GM11168 (cell line): ENCODE data around the gene TTLL5.

Source experiments
- in situ Hi-C: fragments of 300-500 bp; cut with MboI; formaldehyde crosslinking; loops from one replicate; pipeline ENCODE4 v1.12.0; 2022; ENCODE audit warnings: low sequenced_read_pairs; ENCODE audit not compliant: unreplicated experiment

Gene TTLL5

GRCh38 chr14:75773046-75773445, 112.0 kb downstream of the TTLL5 start:
- in situ Hi-C loops: no loop called here

- in situ Hi-C loops: no loop called here
These were observed 120.0 kb downstream of the TTLL5 start for GRCh38 chr14:75781096-75781495.

GRCh38 chr14:75783184-75783583, 122.1 kb downstream of the TTLL5 start:
- in situ Hi-C loops: no loop called here

GRCh38 chr14:75783602-75784313, 122.7 kb downstream of the TTLL5 start:
- in situ Hi-C loops: no loop called here

- in situ Hi-C loops: no loop called here
These were observed 123.3 kb downstream of the TTLL5 start for GRCh38 chr14:75784314-75784686.

GRCh38 chr14:75793806-75794205, 132.8 kb downstream of the TTLL5 start:
- in situ Hi-C loops: no loop called here

- in situ Hi-C loops: no loop called here
These were observed 133.6 kb downstream of the TTLL5 start for GRCh38 chr14:75794615-75795038.

- in situ Hi-C loops: no loop called here
These were observed 139.7 kb downstream of the TTLL5 start for GRCh38 chr14:75800792-75801191.

GRCh38 chr14:75802486-75802885, 141.4 kb downstream of the TTLL5 start:
- in situ Hi-C loops: no loop called here

GRCh38 chr14:75803765-75804164, 142.7 kb downstream of the TTLL5 start:
- in situ Hi-C loops: no loop called here

- in situ Hi-C loops: no loop called here
These were observed 143.7 kb downstream of the TTLL5 start for GRCh38 chr14:75804570-75805275.

- in situ Hi-C loops: no loop called here
These were observed 144.6 kb downstream of the TTLL5 start for GRCh38 chr14:75805646-75806045.

- in situ Hi-C loops: no loop called here
These were observed 145.3 kb downstream of the TTLL5 start for GRCh38 chr14:75806352-75806832.

GRCh38 chr14:75807667-75808360, 146.8 kb downstream of the TTLL5 start:
- in situ Hi-C loops: no loop called here

GRCh38 chr14:75811136-75811829, 150.2 kb downstream of the TTLL5 start:
- in situ Hi-C loops: no loop called here

- in situ Hi-C loops: no loop called here
These were observed 150.9 kb downstream of the TTLL5 start for GRCh38 chr14:75811872-75812499.

GRCh38 chr14:75812622-75813021, 151.6 kb downstream of the TTLL5 start:
- in situ Hi-C loops: no loop called here

GRCh38 chr14:75820761-75821160, 159.7 kb downstream of the TTLL5 start:
- in situ Hi-C loops: no loop called here

GRCh38 chr14:75821831-75822521, 160.9 kb downstream of the TTLL5 start:
- in situ Hi-C loops: no loop called here
